SKM-1 treated with dmso at 0.1 percent for 144 hours (cell line): Measurements from ENCODE around the gene CACNG5.
A peak's percentile ranks its signal among the peaks of the same experiment; 100 is the strongest.

ENCODE experiments used
- DNase-seq: peaks from one replicate; lab custom pipeline; 2025; ENCODE audit not compliant: unreplicated experiment; lab: John Stamatoyannopoulos, UW

Gene CACNG5

DNA sequence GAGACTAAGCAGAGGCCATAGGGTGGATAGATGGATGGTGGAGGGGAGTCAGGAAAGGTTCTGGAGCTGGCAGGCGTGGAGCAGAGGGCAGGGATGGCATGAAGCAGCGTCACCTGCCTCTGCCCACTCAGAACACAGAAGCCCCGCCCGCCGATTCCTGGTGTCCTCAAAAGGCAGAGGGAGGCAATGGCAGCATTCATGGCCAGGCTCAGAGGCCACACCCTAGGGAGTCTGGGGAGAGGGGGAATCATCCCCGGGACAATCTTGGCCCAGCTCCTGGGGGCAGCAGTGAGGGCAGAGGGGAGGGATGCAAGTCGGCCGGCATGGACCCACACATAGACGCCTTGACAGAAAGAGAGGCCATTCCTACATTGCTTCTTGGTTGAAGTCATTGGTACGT, 68.9 kb downstream of the CACNG5 start:
- DNase-seq, result no peak

GRCh38 chr17:66904760-66905624, 70.1 kb downstream of the CACNG5 start:
- no peak for DNase-seq

GRCh38 chr17:66906321-66907278, 71.7 kb downstream of the CACNG5 start:
- peak; percentile 69 for DNase-seq

DNA sequence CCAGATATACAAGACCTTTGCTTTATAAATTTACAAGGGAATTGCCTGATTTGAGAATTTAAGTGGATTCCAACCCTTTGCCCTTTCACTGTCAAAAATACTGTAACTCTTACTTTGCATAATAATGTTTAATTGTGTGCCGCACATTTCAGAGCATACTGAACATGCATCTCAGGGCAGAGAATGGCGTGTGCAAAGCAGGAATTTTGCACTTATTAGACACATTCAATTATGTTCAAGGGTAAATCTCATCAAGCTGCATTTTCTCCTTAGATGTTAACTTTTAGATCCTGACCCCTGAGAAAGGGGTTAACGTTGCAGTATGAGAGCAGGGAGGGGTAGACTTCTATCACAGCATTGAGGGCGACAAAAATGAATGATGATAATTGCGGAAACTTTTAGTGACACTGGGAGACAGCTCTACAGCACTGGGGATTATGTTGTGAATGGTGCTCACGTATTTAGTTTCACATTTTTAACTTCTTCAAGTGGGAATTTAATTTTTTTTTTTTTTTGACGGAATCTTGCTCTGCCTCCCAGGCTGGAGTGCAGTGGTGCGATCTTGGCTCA, 75.0 kb downstream of the CACNG5 start:
- no peak for DNase-seq

DNA sequence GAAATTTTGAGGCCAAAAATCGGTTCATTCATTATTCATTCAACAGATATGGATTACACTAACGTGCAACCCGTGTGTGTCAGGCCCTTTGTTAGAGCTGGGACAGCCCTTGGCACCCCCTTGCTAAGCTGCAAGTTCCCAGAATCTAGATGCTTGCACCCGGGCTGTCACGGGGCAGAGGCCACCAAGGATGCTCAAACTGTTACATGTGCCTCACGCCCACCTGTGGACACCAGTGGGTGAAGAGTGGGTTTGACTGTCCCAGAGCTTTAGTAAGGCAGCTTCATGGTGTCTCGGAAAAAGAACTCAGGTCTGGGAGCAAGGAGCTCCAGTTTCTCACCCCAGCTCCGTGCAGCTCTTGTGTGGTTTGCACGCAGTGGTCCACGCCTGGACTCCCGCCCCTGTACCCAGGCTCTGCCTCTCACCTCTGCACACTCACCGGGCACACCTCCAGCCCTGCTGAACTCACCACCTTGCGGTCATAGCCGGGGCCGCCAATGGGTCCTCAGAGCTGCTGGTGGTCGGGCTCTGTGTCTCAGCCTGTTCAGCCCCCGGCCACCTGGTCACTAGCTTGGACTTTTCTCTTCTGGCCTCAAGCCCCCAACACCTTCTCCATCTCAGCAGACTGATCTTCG, 75.9 kb downstream of the CACNG5 start:
- no peak for DNase-seq

DNA sequence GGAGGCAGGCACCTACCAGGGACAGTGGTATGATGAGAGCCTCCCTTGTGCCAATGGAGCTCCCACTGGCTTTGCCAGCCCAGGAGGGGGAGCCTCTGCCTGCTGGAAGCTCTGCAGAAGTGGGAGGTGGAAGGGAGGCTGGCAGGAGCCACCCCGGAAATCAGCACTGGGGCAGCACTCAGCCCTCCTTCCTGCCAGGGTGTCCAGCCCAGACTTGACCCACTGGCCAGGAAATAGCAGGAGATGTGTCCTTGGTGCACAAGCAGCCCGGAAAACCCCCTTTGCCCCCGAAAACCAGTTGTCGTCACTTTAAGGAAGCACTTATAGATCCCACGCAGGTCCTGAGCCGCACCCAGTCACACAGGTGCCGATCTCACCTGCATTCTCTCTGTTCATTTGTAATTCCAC, 80.3 kb downstream of the CACNG5 start:
- no peak for DNase-seq

GRCh38 chr17:66915792-66916191, 80.9 kb downstream of the CACNG5 start:
- DNase-seq, result no peak

DNA sequence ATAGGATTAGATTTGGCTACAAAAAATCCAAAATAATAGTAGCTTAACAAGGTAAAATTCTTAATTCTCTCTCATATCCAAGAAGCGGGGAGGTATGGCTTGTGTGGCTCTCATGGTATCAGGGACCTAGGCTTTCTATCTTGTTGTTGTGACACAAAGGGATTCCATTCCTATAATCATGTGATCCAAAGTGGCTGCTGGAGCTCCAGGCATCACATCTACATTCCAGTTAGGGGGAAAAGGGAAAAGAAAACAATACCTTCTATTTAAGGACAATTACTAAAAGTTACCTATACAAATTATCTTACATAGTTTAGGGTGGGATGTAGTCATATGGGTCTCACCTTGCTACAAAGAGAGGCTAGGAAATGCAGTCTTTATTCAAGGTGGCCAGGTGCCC, 82.0 kb downstream of the CACNG5 start:
- DNase-seq, result no peak

DNA sequence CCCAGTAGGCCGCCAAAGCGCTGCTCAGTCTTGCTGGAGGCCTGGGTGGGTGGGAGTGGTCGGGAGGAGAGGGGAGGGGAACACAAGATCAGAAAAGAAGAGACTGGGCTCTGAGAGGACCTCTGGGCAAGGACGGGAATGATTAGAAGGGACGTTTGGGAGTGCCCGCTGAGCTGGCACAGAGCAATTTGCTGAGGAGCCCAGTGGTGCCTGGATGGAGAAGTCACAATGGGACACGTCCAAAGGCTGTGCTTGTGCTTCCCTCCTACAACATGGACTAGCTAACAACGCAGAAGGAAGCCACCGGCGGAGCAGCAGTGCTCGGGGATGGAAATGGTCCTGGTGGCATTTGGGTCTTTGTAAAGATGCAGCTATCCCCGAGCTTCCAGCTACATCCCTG, 84.0 kb downstream of the CACNG5 start:
- no peak for DNase-seq

DNA sequence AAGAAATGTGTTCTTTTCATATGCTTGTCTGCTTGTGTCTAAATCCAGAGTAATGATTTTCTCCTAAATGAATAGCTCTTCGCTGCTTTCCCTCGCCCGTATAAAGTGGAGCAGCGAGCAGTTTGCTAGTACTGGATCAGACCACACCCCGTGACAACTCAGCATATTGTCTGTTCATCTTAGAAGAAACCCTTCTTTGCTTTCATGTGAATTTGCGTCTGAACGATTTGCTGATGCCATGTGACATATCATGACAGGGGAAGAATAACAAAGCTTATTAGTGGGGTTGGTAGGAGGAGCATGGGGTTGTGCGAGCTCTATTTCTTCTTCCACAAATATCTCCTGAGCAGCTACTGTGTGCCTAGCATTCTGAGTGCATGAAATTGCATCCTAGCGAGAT, 85.5 kb downstream of the CACNG5 start:
- no peak for DNase-seq

DNA sequence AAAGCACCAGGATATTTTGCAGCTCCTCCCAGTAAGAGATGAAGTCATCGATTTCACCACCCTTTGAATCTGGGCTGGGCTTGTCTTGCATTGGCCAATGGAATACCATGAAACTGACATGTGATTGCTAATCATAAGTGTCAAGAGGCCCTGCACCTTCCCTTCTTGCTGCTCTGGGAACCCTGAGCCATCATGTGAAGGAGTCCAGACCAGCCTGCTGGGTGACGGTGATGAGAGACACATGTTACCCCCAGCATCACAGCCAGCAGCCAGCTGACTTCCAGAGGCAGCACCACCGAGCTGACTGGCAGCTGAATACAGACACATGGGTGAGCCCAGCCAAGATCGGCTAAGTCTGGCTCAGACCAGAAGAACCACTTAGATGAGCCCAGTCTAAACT, 86.0 kb downstream of the CACNG5 start:
- no peak for DNase-seq

- DNase-seq, result no peak
These were observed 89.0 kb downstream of the CACNG5 start for GRCh38 chr17:66923886-66924285.

GRCh38 chr17:66925811-66926500, 91.0 kb downstream of the CACNG5 start:
- no peak for DNase-seq

DNA sequence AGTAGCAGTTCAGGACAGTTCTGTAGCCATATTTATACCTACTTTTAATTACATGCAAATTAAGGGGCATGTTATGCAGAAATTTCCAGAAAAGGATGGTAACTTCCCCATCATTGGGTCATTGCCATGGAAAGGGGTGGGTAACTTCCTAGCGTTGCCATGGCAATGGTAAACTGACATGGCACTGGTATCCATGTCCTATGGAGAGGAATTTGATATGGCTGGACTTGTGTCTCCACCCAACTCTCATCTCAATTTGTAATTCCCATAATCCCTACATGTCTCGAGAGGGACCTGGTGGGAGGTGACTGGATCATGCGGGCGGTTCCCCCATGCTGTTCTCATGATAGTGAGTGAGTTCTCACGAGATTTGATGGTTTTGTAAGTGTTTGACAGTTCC, 94.0 kb downstream of the CACNG5 start:
- DNase-seq, result no peak

DNA sequence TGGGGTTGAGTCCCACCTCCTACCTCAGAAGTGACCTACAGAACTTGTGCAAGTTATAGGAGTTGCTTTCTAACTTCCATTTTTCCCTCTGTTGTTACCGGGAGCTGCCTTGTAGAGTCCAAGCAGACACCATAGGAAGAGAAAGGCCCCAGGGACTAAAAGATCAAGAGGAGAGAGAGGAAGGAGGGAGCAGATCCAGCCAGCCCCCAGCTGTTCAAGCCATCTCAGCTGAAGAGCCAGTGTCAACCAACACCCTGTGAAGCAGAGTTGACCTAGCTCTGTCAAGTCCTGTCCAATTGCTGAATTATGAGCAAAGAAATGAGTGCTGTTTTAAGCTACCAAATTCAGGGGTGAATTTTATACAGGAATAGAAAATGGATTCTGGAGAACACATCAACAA, 94.7 kb downstream of the CACNG5 start:
- no peak for DNase-seq

DNA sequence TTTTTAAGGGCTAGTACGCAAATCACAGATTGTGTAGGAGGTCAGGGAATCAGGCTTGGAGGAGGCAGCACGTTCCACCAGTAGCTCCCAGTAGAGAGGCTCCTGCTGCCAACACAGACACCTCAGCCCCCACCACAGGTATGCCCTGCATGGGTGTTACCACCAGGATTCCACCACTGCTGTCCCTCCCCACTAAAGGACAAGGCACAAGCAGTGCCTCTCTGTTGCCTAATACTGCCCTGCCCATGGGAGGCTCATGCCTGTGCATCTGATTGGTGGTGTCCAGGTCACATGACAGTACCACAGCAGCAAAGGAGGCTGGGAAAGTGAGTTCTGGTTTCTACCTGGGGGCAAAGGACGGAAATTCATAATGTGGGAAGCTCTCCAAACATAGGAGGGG, 96.0 kb downstream of the CACNG5 start:
- DNase-seq, result no peak

- DNase-seq, result no peak
These were observed 97.4 kb downstream of the CACNG5 start for GRCh38 chr17:66932311-66932710.

GRCh38 chr17:66934040-66934439, 99.1 kb downstream of the CACNG5 start:
- DNase-seq, result no peak
